Measurements from ENCODE around the gene LMO4.

- no peak for TF ChIP-seq YY1 (IDR thresholded peaks at IDR 0.05; ENCODE audit: insufficient read depth, insufficient read length)
- no peak for TF ChIP-seq SUZ12 (IDR thresholded peaks at IDR 0.05; ENCODE audit: extremely low read depth, insufficient read depth, insufficient read length)
Observed at GRCh38 chr1:87355894-87356293, 27.2 kb downstream of the LMO4 start.
